HepG2 (cell line): ENCODE measurements around the gene ACADVL. TPM values are rescaled to one million over a fixed set of nuclear protein-coding genes. Genes with fewer than 3 reads are reported as not detected.
A peak's percentile ranks its signal among the peaks of the same experiment; 100 is the strongest.

Experiments used
- AGO2 ChIP-seq: fragments of 200-400 bp; formaldehyde crosslinking; optimal IDR thresholded peaks from 2 replicates; pipeline ENCODE3; 2017; ENCODE audit warnings: mild to moderate bottlenecking, low read depth, low read length, moderate library complexity
- BCL6 ChIP-seq: IDR thresholded peaks from 2 replicates; pipeline ENCODE4 v1.6.1; 2016; ENCODE audit warnings: missing genetic modification reagents, missing compliant biosample characterization
- FOXP4 ChIP-seq: sonication (generic); formaldehyde crosslinking; IDR thresholded peaks from 2 replicates; pipeline ENCODE4 v1.4.0; 2020; ENCODE audit warnings: missing genetic modification reagents
- LRRFIP1 ChIP-seq: sonication (generic); formaldehyde crosslinking; conservative IDR thresholded peaks from 2 replicates; pipeline ENCODE4 v1.4.0; 2020; ENCODE audit warnings: missing genetic modification reagents
- MNT ChIP-seq: fragments of 450-650 bp; IDR thresholded peaks from 2 replicates; pipeline ENCODE4 v1.6.1; 2016
- NFIB ChIP-seq: sonication (generic); formaldehyde crosslinking; IDR thresholded peaks from 2 replicates; pipeline ENCODE4 v1.9.0; 2021; ENCODE audit warnings: missing genetic modification reagents, mild to moderate bottlenecking, borderline replicate concordance
- PAF1 ChIP-seq: IDR thresholded peaks from 2 replicates; pipeline ENCODE4 v1.6.1; 2016; ENCODE audit warnings: missing genetic modification reagents, missing compliant biosample characterization
- PHB2 ChIP-seq: fragments of 450-650 bp; IDR thresholded peaks from 2 replicates; pipeline ENCODE4 v1.6.1; 2018; ENCODE audit not compliant: partially characterized antibody
- POLR2A ChIP-seq, 2 experiments: IDR thresholded peaks; 2 replicates each; pipeline ENCODE4 v1.6.1; 2011; ENCODE audit warnings: low read depth in 2 of 2, low read length in 2 of 2, mild to moderate bottlenecking in 1 of 2, moderate library complexity in 1 of 2; ENCODE audit not compliant: insufficient read depth in 1 of 2
- POLR2G ChIP-seq: fragments of 200-400 bp; formaldehyde crosslinking; IDR thresholded peaks from 2 replicates; pipeline ENCODE4 v1.6.1; 2018; ENCODE audit warnings: mild to moderate bottlenecking, low read depth, low read length, moderate library complexity
- ZC3H13 ChIP-seq: sonication (generic); formaldehyde crosslinking; IDR thresholded peaks from 2 replicates; pipeline ENCODE4 v1.8.1; 2023; ENCODE audit warnings: mild to moderate bottlenecking, missing genetic modification reagents, moderate library complexity
- ZFP41 ChIP-seq: sonication (generic); formaldehyde crosslinking; IDR thresholded peaks from 2 replicates; pipeline ENCODE4 v1.4.0; 2020; ENCODE audit warnings: mild to moderate bottlenecking, missing genetic modification reagents, borderline replicate concordance
- ZNF318 ChIP-seq: sonication (generic); formaldehyde crosslinking; IDR thresholded peaks from 2 replicates; pipeline ENCODE4 v1.4.0; 2020; ENCODE audit warnings: mild to moderate bottlenecking, missing genetic modification reagents
- ZNF333 ChIP-seq: sonication (generic); formaldehyde crosslinking; IDR thresholded peaks from 2 replicates; pipeline ENCODE4 v1.4.0; 2020; ENCODE audit warnings: mild to moderate bottlenecking, missing genetic modification reagents, borderline replicate concordance
- polyA plus RNA-seq, 8 experiments: library from polyadenylated mRNA; depleted of rRNA in 3 of 8; stranded (reverse) in 7 of 8; unstranded in 1 of 8; fragments of >200 nt; fragmentation: Illumina TruSeq in 4 of 8; extraction: Trizol in 4 of 8; gene quantifications; 2 replicates each; pipeline versions ENCODE4 v1.2.1 to v1.2.3, GENCODE V29; 2011 to 2016; ENCODE audit warnings: low read depth in 4 of 8, missing spikeins in 1 of 8, mixed read lengths in 1 of 8; ENCODE audit not compliant: insufficient read depth in 1 of 8
- total RNA-seq, 5 experiments: library from RNA; depleted of rRNA; stranded (reverse); fragments of >200 nt; fragmentation: Illumina TruSeq; extraction: Trizol; gene quantifications; 2 replicates each; pipeline ENCODE4 v1.2.3, GENCODE V29; 2016; ENCODE audit warnings: low read depth in 1 of 5

The ACADVL gene
- total and polyA plus RNA-seq, 2 of the 13 experiments (the other 11 are each of a cell fraction or from before 2014, with no cell fraction given), result 219 to 412 TPM

GRCh38 chr17:7173687-7174602 lies 45.8 kb upstream of the ACADVL start (continued):
- TF ChIP-seq ZFP41 (CRISPR knock-in tag) (no peak), LRRFIP1 (no peak), MNT (no peak), PHB2 (no peak), NFIB (CRISPR knock-in tag) (no peak), FOXP4 (CRISPR knock-in tag) (no peak), POLR2G (peak; percentile 52), ZNF318 (CRISPR knock-in tag) (no peak), POLR2A (IDR thresholded peaks at IDR 0.05; ENCODE audit: insufficient read depth in 1 of 2, low read depth in 2 of 2, low read length in 2 of 2) (peak in 1 of 2 experiments; percentile 15; a peak in 1 of 4 replicates), ZC3H13 (CRISPR knock-in tag) (peak; percentile 59; the same call in 1 of the 2 replicates), AGO2 (peak; percentile 92), PAF1 (CRISPR knock-in tag) (no peak), BCL6 (CRISPR knock-in tag) (no peak), ZNF333 (CRISPR knock-in tag) (0 out of 2 replicates have a peak, but pooled peaks have one; percentile 20)
